Gastroesophageal sphincter (tissue), 3 donors: ENCODE data around the gene GRID1.

Experiments
- CTCF ChIP-seq, 4 experiments: fragments of 200-600 bp in 2 of 4; fragments of 450-650 bp in 2 of 4; sonication (generic) in 1 of 4; IDR thresholded peaks; one replicate each; pipeline ENCODE4 v1.5.1; 2017 to 2019; ENCODE audit warnings: antibody characterized with exemption in 4 of 4, mild to moderate bottlenecking in 2 of 4, moderate library complexity in 2 of 4
- EP300 ChIP-seq: sonication (generic); formaldehyde crosslinking; IDR thresholded peaks from one replicate; pipeline ENCODE4 v1.6.1; 2017; ENCODE audit warnings: antibody characterized with exemption, mild to moderate bottlenecking
- POLR2A ChIP-seq, 2 donors: fragments of 450-650 bp; IDR thresholded peaks; one replicate each; pipeline ENCODE4 v1.6.1; 2017; ENCODE audit warnings: antibody characterized with exemption in 2 of 2, mild to moderate bottlenecking in 2 of 2, moderate library complexity in 1 of 2
- POLR2AphosphoS5 ChIP-seq: sonication (generic); formaldehyde crosslinking; IDR thresholded peaks from one replicate; pipeline ENCODE4 v1.6.1; 2017; ENCODE audit warnings: antibody characterized with exemption

- peak in 3 of 4 experiments; percentile 13 to 30 (median 15) for TF ChIP-seq CTCF (IDR thresholded peaks at IDR 0.05)
- no peak for TF ChIP-seq POLR2A (IDR thresholded peaks at IDR 0.05)
- no peak for TF ChIP-seq POLR2AphosphoS5
- no peak for TF ChIP-seq EP300
These were observed 34.4 kb upstream of the GRID1 start for GRCh38 chr10:86400705-86401587.
